HL-60 (cell line): ENCODE data around the gene IFI6.
"Not testable (repeated sequence)": the region's sequence is repeated elsewhere in the genome, so short reads cannot be mapped to it uniquely, and the experiment has no call there.

Experiments used
- DNase-seq, 2 experiments: peaks; one replicate each; pipeline ENCODE4 v3.0.0-alpha.2; 2010 to 2020; ENCODE audit warnings: low read depth in 1 of 2, low spot score in 1 of 2
- H3K27ac ChIP-seq: fragments of 250-450 bp; sonication (Bioruptor Pico); replicated peaks from 2 replicates; pipeline ENCODE4 v1.5.1; 2020; ENCODE audit warnings: mild to moderate bottlenecking, moderate library complexity
- H3K27me3 ChIP-seq: fragments of 250-450 bp; sonication (Bioruptor Pico); 2 replicates; pipeline ENCODE4 v1.5.1; 2021; ENCODE audit warnings: mild to moderate bottlenecking, moderate library complexity; ENCODE audit not compliant: insufficient read depth, poor library complexity, severe bottlenecking
- H3K4me3 ChIP-seq: replicated peaks from 2 replicates; pipeline ENCODE4 v1.5.1; 2011; ENCODE audit warnings: mild to moderate bottlenecking, control low read depth, low read length; ENCODE audit not compliant: insufficient read depth
- GABPA ChIP-seq: IDR thresholded peaks from 2 replicates; pipeline ENCODE4 v1.6.1; 2012; ENCODE audit warnings: low read depth
- POLR2AphosphoS5 ChIP-seq: IDR thresholded peaks from 2 replicates; pipeline ENCODE4 v1.6.1; 2012; ENCODE audit warnings: low read depth
- SPI1 ChIP-seq: IDR thresholded peaks from 2 replicates; pipeline ENCODE4 v1.6.1; 2012; ENCODE audit warnings: low read depth, mild to moderate bottlenecking, borderline replicate concordance
- TF ChIP-seq, protein P1 (sequence below): IDR thresholded peaks from 2 replicates; pipeline ENCODE4 v1.6.1; 2012; ENCODE audit warnings: low read depth; ENCODE audit not compliant: insufficient replicate concordance
- TF ChIP-seq, protein P2 (sequence below): IDR thresholded peaks from one replicate; pipeline ENCODE4 v1.5.1; 2011; ENCODE audit warnings: low read length, control low read depth, inconsistent platforms; ENCODE audit not compliant: insufficient read depth

Gene IFI6

DNA sequence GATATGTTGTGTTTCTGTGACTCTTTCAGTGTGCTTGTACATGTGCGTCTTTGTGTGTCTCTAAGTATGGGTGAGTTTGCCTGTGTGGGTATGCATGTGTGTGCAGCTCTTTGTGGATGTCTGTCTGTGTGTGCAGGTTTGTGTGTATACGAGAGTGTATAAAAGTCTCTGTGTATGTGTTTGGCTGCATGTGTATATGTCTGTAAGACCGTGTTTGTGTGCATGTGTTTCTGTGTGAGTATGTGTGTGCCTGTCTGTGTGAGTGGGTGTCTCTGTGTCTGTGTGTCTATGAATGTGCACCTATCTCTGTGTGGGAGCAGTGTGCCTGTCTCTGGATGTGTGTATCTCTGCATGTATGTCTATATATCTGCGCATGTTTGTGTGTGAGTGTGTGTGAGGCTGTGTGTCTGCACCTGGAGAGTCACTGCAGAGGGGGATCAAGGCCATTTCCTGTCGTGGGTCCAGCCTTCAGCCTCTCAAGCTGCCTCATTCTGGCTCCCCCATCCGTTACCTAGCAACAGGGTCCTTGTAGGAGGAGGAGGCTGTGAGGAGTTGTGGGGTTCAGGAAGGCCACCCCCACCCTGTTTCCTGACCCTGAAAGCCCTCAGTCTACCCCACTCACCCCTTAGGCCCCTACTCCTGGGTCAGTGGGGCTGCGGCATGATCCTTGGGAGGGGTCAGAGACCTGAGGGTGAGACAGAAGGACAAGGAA is 47.4 kb downstream of the IFI6 start:
- peak overlapping the region; percentile 85 for H3K27ac ChIP-seq
- H3K4me3 ChIP-seq, result peak overlapping the region; percentile 46
- H3K27me3 ChIP-seq, result no peaks in the 10 kb centered on the region
- no peak for DNase-seq
- no peak for TF ChIP-seq GABPA

DNA sequence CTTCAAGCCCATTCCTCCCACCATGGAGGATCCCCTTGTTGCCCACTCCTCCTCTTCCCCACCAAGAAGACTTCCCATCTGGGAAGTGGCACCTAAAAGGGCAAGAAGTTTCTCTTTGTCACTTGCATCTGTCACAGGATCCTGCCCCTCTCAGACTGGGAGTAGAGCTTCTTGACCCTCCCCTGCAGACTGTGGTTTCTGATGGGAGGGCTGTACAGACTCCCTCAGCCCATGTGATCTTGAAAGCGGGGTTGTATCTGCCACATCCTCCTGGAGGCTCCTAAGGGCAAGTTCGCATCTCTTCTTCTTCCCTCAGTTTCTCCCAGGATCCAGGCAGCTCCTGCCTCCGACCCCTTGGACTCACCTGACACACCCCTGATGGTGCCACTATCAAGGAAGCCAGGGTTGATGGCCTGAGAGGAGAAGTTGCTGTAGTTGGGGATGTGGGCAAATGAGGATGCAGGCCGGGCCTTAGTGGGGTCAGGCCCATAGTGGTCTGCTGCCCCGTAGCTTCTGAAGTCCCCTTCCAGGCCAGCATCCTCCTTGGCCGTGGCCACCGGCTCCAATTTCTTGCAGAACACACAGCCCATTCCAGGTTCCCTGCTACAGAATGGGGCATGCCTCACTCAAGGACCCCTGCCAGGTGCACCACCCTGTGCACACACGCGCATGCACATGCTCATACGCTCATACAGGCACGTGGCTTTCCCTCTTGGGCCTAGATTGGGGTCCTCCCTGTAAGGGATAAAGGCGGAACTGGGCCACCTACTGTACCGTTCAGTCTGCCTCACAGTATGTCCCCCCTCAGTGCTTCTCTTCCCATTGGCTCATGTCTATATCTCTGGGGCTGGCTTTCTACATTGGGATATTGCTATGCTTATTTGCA is 48.4 kb downstream of the IFI6 start:
- peak in 1 of 2 experiments; percentile 73 for DNase-seq
- peak overlapping the region; percentile 85; the same call in 1 of the 2 replicates for H3K27ac ChIP-seq
- H3K4me3 ChIP-seq, result no peak overlapping the region
- TF ChIP-seq SPI1, result no peak
- TF ChIP-seq, protein P1, sequence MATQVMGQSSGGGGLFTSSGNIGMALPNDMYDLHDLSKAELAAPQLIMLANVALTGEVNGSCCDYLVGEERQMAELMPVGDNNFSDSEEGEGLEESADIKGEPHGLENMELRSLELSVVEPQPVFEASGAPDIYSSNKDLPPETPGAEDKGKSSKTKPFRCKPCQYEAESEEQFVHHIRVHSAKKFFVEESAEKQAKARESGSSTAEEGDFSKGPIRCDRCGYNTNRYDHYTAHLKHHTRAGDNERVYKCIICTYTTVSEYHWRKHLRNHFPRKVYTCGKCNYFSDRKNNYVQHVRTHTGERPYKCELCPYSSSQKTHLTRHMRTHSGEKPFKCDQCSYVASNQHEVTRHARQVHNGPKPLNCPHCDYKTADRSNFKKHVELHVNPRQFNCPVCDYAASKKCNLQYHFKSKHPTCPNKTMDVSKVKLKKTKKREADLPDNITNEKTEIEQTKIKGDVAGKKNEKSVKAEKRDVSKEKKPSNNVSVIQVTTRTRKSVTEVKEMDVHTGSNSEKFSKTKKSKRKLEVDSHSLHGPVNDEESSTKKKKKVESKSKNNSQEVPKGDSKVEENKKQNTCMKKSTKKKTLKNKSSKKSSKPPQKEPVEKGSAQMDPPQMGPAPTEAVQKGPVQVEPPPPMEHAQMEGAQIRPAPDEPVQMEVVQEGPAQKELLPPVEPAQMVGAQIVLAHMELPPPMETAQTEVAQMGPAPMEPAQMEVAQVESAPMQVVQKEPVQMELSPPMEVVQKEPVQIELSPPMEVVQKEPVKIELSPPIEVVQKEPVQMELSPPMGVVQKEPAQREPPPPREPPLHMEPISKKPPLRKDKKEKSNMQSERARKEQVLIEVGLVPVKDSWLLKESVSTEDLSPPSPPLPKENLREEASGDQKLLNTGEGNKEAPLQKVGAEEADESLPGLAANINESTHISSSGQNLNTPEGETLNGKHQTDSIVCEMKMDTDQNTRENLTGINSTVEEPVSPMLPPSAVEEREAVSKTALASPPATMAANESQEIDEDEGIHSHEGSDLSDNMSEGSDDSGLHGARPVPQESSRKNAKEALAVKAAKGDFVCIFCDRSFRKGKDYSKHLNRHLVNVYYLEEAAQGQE, result no peak
- no peak for TF ChIP-seq POLR2AphosphoS5
- no peaks in the 10 kb centered on the region for H3K27me3 ChIP-seq

DNA sequence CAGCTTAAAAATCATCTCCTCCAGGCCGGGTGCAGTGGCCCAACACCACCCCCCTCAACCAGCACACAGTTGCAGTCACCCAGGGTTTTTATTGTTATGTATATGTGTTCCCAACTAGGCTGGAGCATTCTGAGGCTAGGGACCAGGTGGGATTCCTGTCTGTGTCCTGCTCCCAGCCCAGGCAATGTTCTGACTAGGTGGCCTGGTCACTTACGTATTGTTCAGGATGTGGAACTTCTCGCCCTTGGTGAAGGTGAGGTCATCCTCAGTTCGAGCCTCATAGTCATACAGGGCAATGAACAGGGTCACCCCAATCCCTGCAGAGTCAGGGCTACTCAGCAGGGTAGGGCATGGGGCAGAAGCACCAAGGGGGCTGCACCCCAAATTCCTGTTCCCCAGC is 49.2 kb downstream of the IFI6 start:
- no peak; the same call in 1 of the 2 replicates for TF ChIP-seq POLR2AphosphoS5
- TF ChIP-seq, protein P1, result no peak
- TF ChIP-seq GABPA, result no peak
- TF ChIP-seq SPI1, result no peak
- TF ChIP-seq, protein P2, sequence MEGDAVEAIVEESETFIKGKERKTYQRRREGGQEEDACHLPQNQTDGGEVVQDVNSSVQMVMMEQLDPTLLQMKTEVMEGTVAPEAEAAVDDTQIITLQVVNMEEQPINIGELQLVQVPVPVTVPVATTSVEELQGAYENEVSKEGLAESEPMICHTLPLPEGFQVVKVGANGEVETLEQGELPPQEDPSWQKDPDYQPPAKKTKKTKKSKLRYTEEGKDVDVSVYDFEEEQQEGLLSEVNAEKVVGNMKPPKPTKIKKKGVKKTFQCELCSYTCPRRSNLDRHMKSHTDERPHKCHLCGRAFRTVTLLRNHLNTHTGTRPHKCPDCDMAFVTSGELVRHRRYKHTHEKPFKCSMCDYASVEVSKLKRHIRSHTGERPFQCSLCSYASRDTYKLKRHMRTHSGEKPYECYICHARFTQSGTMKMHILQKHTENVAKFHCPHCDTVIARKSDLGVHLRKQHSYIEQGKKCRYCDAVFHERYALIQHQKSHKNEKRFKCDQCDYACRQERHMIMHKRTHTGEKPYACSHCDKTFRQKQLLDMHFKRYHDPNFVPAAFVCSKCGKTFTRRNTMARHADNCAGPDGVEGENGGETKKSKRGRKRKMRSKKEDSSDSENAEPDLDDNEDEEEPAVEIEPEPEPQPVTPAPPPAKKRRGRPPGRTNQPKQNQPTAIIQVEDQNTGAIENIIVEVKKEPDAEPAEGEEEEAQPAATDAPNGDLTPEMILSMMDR, result no peak
- H3K27me3 ChIP-seq, result no peaks in the 10 kb centered on the region

DNA sequence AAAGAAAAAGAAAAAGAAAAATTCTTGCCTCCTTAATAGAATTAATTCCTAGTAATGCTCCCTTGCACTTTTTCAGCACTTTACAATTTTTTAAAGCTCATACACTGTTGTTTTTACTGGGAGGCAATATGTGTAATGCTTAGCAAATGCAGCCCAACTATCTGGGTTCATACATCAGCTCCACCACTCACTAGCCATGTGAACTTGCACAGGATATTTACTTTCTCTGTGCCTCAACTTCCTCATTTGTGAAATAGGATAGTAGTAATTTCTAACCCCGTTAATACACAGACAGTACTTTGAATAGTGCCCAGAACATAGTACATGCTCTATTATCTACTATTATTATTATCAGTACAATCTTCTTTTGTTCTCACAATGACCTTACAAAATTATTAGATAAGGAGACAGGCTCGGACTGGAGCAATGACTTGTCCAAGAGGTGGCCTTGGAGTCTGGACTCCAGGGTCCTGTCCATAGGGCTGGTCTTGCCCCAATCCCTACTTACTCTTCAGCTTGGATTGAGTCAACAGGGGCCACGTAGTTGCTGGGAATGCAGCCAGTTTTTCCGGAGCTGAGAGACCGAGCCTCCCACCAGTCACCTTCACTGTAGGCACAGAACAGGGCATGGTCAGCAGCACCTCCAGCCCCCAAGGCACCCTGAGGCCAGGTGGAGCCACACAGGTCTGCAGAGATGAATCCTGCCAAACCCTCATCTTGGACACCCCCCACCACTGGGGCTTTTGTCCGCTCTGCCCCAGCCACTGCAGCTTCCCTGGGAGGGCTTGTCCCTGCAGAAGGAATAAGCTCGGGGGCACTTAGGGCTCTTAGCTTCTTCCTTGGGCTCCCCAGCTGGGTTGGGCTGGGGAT is 50.7 kb downstream of the IFI6 start:
- TF ChIP-seq, protein P1, result no peak
- TF ChIP-seq SPI1, result no peak
- TF ChIP-seq, protein P2, result no peak
- no peak for TF ChIP-seq GABPA
- no peak for TF ChIP-seq POLR2AphosphoS5
- H3K27ac ChIP-seq, result no peak overlapping the region; the same call in 1 of the 2 replicates
- no peaks in the 10 kb centered on the region for H3K27me3 ChIP-seq
- no peak for DNase-seq
- H3K4me3 ChIP-seq, result no peak overlapping the region

More for the DNA sequence above, 49.2 kb downstream of the IFI6 start:
- DNase-seq, result no peak
- 0 out of 2 replicates have a peak overlapping the region, but pooled peaks have one; percentile 11 for H3K27ac ChIP-seq
- no peak overlapping the region for H3K4me3 ChIP-seq

DNA sequence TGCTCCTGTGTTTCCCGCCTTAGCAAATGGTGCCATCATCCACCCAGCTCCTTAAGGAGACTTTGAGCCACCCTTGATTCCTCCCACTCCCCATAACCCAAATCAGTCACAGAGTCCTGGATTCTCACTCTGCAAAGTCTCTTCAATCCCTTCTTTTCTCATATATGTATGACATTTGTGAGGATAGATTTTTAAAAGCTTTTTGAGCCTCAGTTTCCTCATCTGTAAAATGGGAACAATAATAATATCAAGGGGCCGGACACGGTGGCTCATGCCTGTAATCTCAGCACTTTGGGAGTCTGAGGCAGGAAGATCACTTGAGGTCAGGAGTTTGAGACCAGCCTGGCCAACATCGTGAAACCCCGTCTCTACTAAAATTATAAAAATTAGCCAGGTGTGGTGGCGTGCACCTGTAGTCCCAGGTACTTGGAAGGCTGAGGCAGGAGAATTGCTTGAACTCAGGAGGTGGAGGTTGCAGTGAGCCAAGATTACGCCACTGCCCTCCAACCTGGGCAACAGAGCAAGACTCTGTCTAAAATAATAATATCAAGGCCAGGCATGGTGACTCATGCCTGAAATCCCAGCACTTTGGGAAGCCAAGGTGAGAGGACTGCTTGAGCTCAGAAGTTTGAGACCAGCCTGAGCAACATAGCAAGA is 52.1 kb downstream of the IFI6 start:
- peak overlapping the region; percentile 91 for H3K27ac ChIP-seq
- H3K4me3 ChIP-seq, H3K27me3 ChIP-seq, DNase-seq: not testable (repeated sequence)
